IPS-20b (cell line): ENCODE results near the gene TCEAL3.

Source experiments
- H3K27ac ChIP-seq: one replicate; pipeline ENCODE4 v1.5.1; 2013; ENCODE audit warnings: low read length
- H3K27me3 ChIP-seq: 2 replicates; pipeline ENCODE4 v1.6.1; 2013; ENCODE audit warnings: mild to moderate bottlenecking, low read length, inconsistent platforms; ENCODE audit not compliant: insufficient read depth
- H3K36me3 ChIP-seq: 2 replicates; pipeline ENCODE4 v1.6.1; 2013; ENCODE audit warnings: low read depth, mild to moderate bottlenecking, inconsistent platforms, low read length, moderate library complexity; ENCODE audit not compliant: insufficient read depth
- H3K4me1 ChIP-seq: 2 replicates; pipeline ENCODE4 v1.6.1; 2013; ENCODE audit warnings: mild to moderate bottlenecking, control low read depth, inconsistent platforms, low read length, moderate library complexity; ENCODE audit not compliant: insufficient read depth
- H3K4me3 ChIP-seq: 2 replicates; pipeline ENCODE4 v1.5.1; 2013; ENCODE audit warnings: mild to moderate bottlenecking, low read length, inconsistent platforms
- H3K9ac ChIP-seq: 2 replicates; pipeline ENCODE4 v1.6.1; 2013; ENCODE audit warnings: low read depth, mild to moderate bottlenecking, inconsistent platforms, low read length, moderate library complexity
- H3K9me3 ChIP-seq: 2 replicates; pipeline ENCODE4 v1.6.1; 2013; ENCODE audit warnings: mild to moderate bottlenecking, low read depth, low read length, inconsistent platforms; ENCODE audit not compliant: insufficient read depth

The TCEAL3 gene

GRCh38 chrX:103607364-103608305 lies at the start of gene TCEAL3:
Gene TCEAL3 (plus strand): TSS chrX:103607963. CDS start chrX:103609065, 1,102 bp downstream.
- no peaks in the 10 kb centered on the region for H3K4me1 ChIP-seq
- H3K9ac ChIP-seq, result peak within 1 kb of the TSS; percentile 74; the same call in 1 of the 2 replicates
- no peak within 1 kb of the TSS for H3K27ac ChIP-seq
- peak within 1 kb of the TSS; percentile 80 for H3K4me3 ChIP-seq
- H3K36me3 ChIP-seq, result 0 out of 2 replicates have a peak, but pooled peaks cover 3% of the 10 kb centered on the region
- no peaks in the 10 kb centered on the region for H3K9me3 ChIP-seq
- H3K27me3 ChIP-seq, result 0 out of 2 replicates have a peak, but pooled peaks cover 7% of the 10 kb centered on the region

DNA sequence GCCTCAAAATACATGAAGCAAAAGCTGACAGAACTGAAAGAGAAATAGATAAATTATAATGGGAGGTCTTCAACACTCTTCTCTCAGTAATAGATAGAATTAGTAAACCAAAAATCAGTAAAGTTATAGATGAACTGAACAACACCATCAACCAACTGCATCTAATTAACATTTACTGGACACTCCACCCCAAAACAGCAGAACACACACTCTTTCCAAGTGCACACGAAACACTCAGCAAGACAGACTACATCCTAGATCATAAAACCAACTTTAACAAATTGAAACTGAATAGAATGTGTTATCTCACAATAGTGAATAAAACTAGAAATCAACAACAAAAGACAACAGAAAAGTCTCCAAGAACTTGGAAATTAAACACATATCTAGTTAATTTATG lies 47.5 kb upstream of the TCEAL3 start:
- H3K36me3 ChIP-seq, result no peaks in the 10 kb centered on the region
- no peaks in the 10 kb centered on the region for H3K9me3 ChIP-seq
- H3K4me3 ChIP-seq, result no peak overlapping the region
- no peaks in the 10 kb centered on the region for H3K4me1 ChIP-seq
- H3K27me3 ChIP-seq, result no peaks in the 10 kb centered on the region
- no peak overlapping the region for H3K9ac ChIP-seq
- H3K27ac ChIP-seq, result no peak overlapping the region

DNA sequence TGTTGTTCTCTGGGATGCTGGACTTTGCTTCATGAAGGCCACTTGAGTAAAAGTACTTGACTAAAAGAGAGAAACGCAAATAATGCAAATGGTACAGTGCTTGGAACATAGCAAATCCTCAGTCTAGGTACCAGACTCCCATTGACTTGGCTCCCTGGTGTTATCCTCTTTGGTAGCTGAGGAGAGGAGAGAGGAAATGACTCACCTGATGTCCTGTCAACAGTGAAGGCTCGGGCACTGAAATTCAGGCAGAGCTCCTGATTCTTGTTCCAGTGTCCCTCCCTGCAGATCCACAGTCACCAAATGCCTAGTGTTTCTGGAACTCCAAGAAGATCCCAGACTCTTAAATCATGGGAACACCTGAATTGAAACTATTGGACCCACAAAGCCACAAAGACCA lies 45.0 kb upstream of the TCEAL3 start:
- Histone ChIP-seq H3K9ac (no peak overlapping the region), H3K27me3 (no peaks in the 10 kb centered on the region), H3K4me1 (no peaks in the 10 kb centered on the region), H3K27ac (no peak overlapping the region), H3K36me3 (no peaks in the 10 kb centered on the region), H3K9me3 (no peaks in the 10 kb centered on the region), H3K4me3 (no peak overlapping the region)

- Histone ChIP-seq H3K36me3 (no peaks in the 10 kb centered on the region), H3K4me3 (no peak overlapping the region), H3K4me1 (no peaks in the 10 kb centered on the region), H3K27ac (no peak overlapping the region), H3K27me3 (no peaks in the 10 kb centered on the region), H3K9me3 (no peaks in the 10 kb centered on the region), H3K9ac (no peak overlapping the region)
These were observed 42.6 kb upstream of the TCEAL3 start for GRCh38 chrX:103565197-103565596.

DNA sequence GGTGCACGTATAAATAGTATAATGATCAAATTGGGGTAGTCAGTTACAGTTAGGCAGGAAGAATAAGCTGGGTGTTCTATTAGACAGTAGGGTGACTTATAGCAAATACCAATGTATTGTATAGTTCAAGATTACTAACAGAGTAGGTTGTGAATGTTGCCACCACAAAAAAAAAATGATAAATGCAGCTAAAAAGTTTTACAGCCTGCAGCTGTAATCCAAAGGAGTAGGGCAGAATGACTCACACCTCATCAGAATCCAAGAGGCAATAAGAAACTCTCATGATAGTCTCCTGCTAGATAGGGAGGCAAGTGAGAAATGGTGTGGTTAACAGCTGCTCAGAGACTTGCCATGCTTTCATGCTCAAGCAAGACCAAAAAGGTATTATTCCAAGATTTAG lies 42.0 kb upstream of the TCEAL3 start:
- H3K4me3 ChIP-seq, result no peak overlapping the region
- H3K27ac ChIP-seq, result no peak overlapping the region
- H3K9ac ChIP-seq, result no peak overlapping the region
- no peaks in the 10 kb centered on the region for H3K36me3 ChIP-seq
- H3K27me3 ChIP-seq, result no peaks in the 10 kb centered on the region
- no peaks in the 10 kb centered on the region for H3K4me1 ChIP-seq
- H3K9me3 ChIP-seq, result no peaks in the 10 kb centered on the region

GRCh38 chrX:103571121-103571520 lies 36.6 kb upstream of the TCEAL3 start:
- no peaks in the 10 kb centered on the region for H3K36me3 ChIP-seq
- no peaks in the 10 kb centered on the region for H3K9me3 ChIP-seq
- no peaks in the 10 kb centered on the region for H3K4me1 ChIP-seq
- no peaks in the 10 kb centered on the region for H3K27me3 ChIP-seq
- H3K9ac ChIP-seq, result no peak overlapping the region
- no peak overlapping the region for H3K27ac ChIP-seq
- no peak overlapping the region for H3K4me3 ChIP-seq

DNA sequence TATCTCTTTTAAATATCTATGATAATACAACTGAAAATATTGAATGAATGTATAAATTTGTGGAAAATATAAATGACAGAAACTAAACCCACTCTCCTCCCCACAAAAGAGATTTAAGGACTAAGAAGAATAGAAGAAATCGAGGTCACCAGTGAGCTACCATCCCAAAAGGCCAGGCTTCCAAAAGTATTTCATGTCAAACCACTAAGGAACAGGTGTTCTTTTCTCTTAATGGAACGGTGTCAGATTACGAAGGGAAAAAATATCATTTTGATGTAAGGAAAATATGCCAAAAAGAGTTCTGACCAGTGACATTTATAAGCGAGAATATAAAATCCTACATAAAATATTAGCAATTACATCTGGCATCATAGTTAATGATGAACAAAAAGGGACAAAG lies 36.0 kb upstream of the TCEAL3 start:
- no peaks in the 10 kb centered on the region for H3K4me1 ChIP-seq

DNA sequence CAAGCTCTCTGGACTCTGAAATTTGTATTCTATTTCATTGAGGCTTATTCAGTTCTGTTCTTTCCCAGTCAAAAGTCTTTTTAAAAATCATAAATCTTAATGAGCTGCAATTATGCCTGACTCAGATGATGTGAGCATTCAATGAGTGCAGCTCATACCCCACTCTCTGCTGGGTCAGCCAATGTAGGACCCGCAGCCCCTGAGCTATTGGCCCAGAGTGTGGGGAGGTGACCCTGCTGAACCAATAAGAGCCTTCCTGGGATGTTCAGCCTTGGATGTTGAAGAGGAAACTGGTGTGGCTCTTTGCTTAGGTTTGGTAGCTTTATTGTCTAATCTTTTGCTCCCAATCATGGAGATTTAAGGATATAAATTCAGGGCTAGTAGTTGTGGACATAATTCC lies 34.6 kb upstream of the TCEAL3 start:
- no peak overlapping the region for H3K4me3 ChIP-seq
- H3K4me1 ChIP-seq, result no peaks in the 10 kb centered on the region
- no peaks in the 10 kb centered on the region for H3K27me3 ChIP-seq
- no peaks in the 10 kb centered on the region for H3K9me3 ChIP-seq
- H3K27ac ChIP-seq, result no peak overlapping the region
- no peaks in the 10 kb centered on the region for H3K36me3 ChIP-seq
- H3K9ac ChIP-seq, result no peak overlapping the region

More for the DNA sequence above, 36.0 kb upstream of the TCEAL3 start:
- H3K36me3 ChIP-seq, result no peaks in the 10 kb centered on the region
- H3K4me3 ChIP-seq, result no peak overlapping the region
- H3K27ac ChIP-seq, result no peak overlapping the region
- H3K9me3 ChIP-seq, result no peaks in the 10 kb centered on the region
- H3K9ac ChIP-seq, result no peak overlapping the region
- H3K27me3 ChIP-seq, result no peaks in the 10 kb centered on the region

GRCh38 chrX:103584596-103584995 lies 23.2 kb upstream of the TCEAL3 start:
- H3K36me3 ChIP-seq, result 0 out of 2 replicates have a peak, but pooled peaks cover 10% of the 10 kb centered on the region
- no peaks in the 10 kb centered on the region for H3K9me3 ChIP-seq
- no peaks in the 10 kb centered on the region; the same call in 1 of the 2 replicates for H3K27me3 ChIP-seq
- H3K4me1 ChIP-seq, result no peaks in the 10 kb centered on the region; the same call in 1 of the 2 replicates
- peak overlapping the region; percentile 88 for H3K4me3 ChIP-seq
- H3K27ac ChIP-seq, result no peak overlapping the region
- no peak overlapping the region for H3K9ac ChIP-seq

DNA sequence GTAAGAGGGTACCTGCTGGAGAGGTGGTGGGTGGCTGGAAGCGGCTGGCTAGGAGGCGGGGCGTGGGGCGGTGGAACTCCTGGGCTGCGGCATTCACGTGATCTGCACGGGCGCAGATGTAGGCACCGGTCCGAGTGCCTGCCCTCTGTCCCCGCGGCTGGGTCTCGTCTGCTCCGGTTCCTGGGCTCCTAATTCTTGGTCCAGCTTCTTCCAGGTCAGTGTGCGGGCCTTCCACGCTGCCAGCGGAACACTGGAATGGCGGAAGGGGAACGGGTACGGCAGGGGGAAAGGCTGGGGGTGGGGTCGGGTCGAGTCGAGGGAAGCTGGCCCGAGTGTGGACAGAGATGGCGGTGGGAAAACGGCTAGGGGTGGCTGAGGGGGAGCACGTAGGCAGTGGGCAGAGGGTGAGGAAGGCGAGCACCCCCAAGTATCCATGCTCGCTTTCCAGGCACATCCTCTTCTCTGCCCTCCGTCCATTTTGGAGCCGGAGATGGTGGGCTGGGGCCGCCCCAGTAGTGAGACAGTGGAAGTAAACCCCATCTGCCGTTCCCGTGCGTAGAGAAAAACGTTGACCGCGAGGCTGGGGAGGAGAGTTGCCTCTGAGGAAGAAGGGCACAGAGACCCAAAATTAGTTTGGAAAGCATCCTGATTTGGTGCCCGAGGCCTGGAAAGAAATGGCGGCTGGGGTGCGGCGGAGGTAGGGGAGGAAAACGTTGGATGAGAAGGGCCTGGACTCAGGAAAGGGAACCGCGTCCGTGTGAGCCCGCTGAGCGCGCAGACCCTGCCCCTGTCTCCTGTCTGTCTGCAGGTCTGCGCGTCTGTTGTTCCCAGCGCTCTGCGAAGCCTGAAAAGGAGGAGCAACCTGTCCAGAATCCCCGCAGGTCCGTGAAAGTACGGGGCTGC lies 22.1 kb upstream of the TCEAL3 start, which contains the start of gene TCEAL4:
Gene TCEAL4, plus strand, starts transcription at position 105 of the 903 bp plus-strand sequence. CDS start 1,161 bp downstream, outside the sequence.
- Histone ChIP-seq H3K36me3 (0 out of 2 replicates have a peak, but pooled peaks cover 10% of the 10 kb centered on the region), H3K27ac (no peak within 1 kb of the TSS), H3K4me1 (no peaks in the 10 kb centered on the region; the same call in 1 of the 2 replicates), H3K9ac (peak within 1 kb of the TSS; percentile 86), H3K9me3 (no peaks in the 10 kb centered on the region), H3K27me3 (no peaks in the 10 kb centered on the region; the same call in 1 of the 2 replicates), H3K4me3 (peak within 1 kb of the TSS; percentile 88)

DNA sequence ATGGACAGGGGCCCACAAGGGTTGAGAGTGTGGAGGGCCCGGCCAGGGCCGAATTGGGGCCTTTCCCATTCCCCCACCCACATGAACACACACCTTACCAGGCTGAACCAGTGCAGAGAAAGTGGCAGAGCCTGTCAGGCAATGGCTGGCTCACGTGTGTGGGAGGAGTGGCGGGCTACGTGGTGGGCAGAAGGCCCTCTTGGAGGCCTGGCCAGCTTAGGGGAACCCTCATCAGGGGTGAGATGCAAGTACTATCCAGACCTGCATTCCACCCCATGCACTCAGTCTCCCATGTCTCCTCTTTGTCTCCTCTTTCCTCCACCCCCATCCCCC lies 21.5 kb upstream of the TCEAL3 start:
- H3K9ac ChIP-seq, result peak overlapping the region; percentile 86
- H3K9me3 ChIP-seq, result no peaks in the 10 kb centered on the region
- H3K27me3 ChIP-seq, result no peaks in the 10 kb centered on the region; the same call in 1 of the 2 replicates
- no peak overlapping the region for H3K27ac ChIP-seq
- 0 out of 2 replicates have a peak, but pooled peaks cover 10% of the 10 kb centered on the region for H3K36me3 ChIP-seq
- no peaks in the 10 kb centered on the region; the same call in 1 of the 2 replicates for H3K4me1 ChIP-seq
- peak overlapping the region; percentile 88 for H3K4me3 ChIP-seq
